OCI-LY7 (cell line): ENCODE data around the gene CDKN1A. TPM values are rescaled to one million over a fixed set of nuclear protein-coding genes. Genes with fewer than 3 reads are reported as not detected.

ENCODE experiments used
- BruUV-seq: library from RNA; stranded (reverse); fragments of 400-500 nt; replicated peaks from 2 replicates; lab custom pipeline; 2021; lab: Mats Ljungman, UMichigan
- CTCF ChIA-PET: fragments of 300-600 bp; sonication (Branson Sonifier 250); formaldehyde crosslinking; loops from one replicate; lab custom pipeline; 2022; ENCODE audit warnings: antibody characterized with exemption; ENCODE audit not compliant: unreplicated experiment; lab: Charles Lee
- POLR2A ChIA-PET: fragments of 300-600 bp; sonication (Branson Sonifier 250); formaldehyde crosslinking; loops from one replicate; lab custom pipeline; 2022; ENCODE audit warnings: antibody characterized with exemption; lab: Charles Lee
- DNase-seq: peaks from one replicate; pipeline ENCODE4 v3.0.0-alpha.2; 2015; ENCODE audit warnings: low spot score
- H2AFZ ChIP-seq: fragments of 200-600 bp; sonication (generic), shearing (Covaris generic); 2 replicates; pipeline ENCODE4 v1.6.1; 2014; ENCODE audit warnings: mild to moderate bottlenecking, antibody characterized with exemption, low read length, moderate library complexity
- H3K27ac ChIP-seq: fragments of 200-600 bp; sonication (generic); 2 replicates; pipeline ENCODE4 v1.5.1; 2014; ENCODE audit warnings: mixed run types, low read depth, mild to moderate bottlenecking, moderate library complexity, low read length, inconsistent platforms; ENCODE audit not compliant: poor library complexity, severe bottlenecking
- H3K36me3 ChIP-seq: fragments of 200-600 bp; sonication (generic); 2 replicates; pipeline ENCODE4 v1.6.1; 2014; ENCODE audit warnings: mild to moderate bottlenecking, antibody characterized with exemption, low read length, moderate library complexity, mixed read lengths; ENCODE audit not compliant: insufficient read depth
- H3K4me1 ChIP-seq: fragments of 200-600 bp; sonication (generic); 2 replicates; pipeline ENCODE4 v1.5.1; 2014; ENCODE audit warnings: mild to moderate bottlenecking, low read length; ENCODE audit not compliant: insufficient read depth, poor library complexity, severe bottlenecking
- H3K4me2 ChIP-seq: fragments of 200-600 bp; sonication (generic); 2 replicates; pipeline ENCODE4 v1.6.1; 2014; ENCODE audit warnings: mild to moderate bottlenecking, low read length
- H3K4me3 ChIP-seq: fragments of 200-600 bp; sonication (generic); 2 replicates; pipeline ENCODE4 v1.5.1; 2014; ENCODE audit warnings: mild to moderate bottlenecking, low read depth, low read length; ENCODE audit not compliant: poor library complexity, severe bottlenecking
- H3K79me2 ChIP-seq: fragments of 200-600 bp; sonication (generic); 2 replicates; pipeline ENCODE4 v1.6.1; 2016; ENCODE audit warnings: low read depth, mild to moderate bottlenecking, low read length, moderate library complexity, mixed read lengths; ENCODE audit not compliant: insufficient read depth
- H3K9me2 ChIP-seq: fragments of 200-600 bp; sonication (generic); 2 replicates; pipeline ENCODE4 v1.6.1; 2016; ENCODE audit warnings: mild to moderate bottlenecking, low read length, mixed read lengths; ENCODE audit not compliant: insufficient read depth
- H3K9me3 ChIP-seq: fragments of 200-600 bp; sonication (generic); 2 replicates; pipeline ENCODE4 v1.6.1; 2014; ENCODE audit warnings: mild to moderate bottlenecking, mixed run types, low read length, mixed read lengths
- H4K20me1 ChIP-seq: fragments of 200-600 bp; sonication (generic); 2 replicates; pipeline ENCODE4 v1.6.1; 2014; ENCODE audit warnings: mild to moderate bottlenecking, antibody characterized with exemption, low read length, moderate library complexity, mixed read lengths; ENCODE audit not compliant: insufficient read depth
- EZH2phosphoT487 ChIP-seq: fragments of 200-600 bp; sonication (generic); IDR thresholded peaks from 2 replicates; pipeline ENCODE4 v1.6.1; 2018; ENCODE audit warnings: low read depth, borderline replicate concordance, mild to moderate bottlenecking, mixed run types, antibody characterized with exemption, low read length, moderate library complexity, mixed read lengths
- intact Hi-C: fragments of 100-400 bp; cut with micrococcal nuclease; formaldehyde crosslinking; loops from one replicate; pipeline ENCODE4 v1.10.0; 2022; ENCODE audit not compliant: unreplicated experiment
- total RNA-seq, 2 experiments: library from RNA; depleted of rRNA in 1 of 2; stranded (reverse); fragments of >200 nt in 1 of 2; shearing (Covaris generic) in 1 of 2; gene quantifications; 2 replicates each; pipeline ENCODE4 v1.2.3, GENCODE V29; 2014 to 2022
- TF ChIP-seq, protein P1 (sequence below): fragments of 200-600 bp; sonication (generic); conservative IDR thresholded peaks from 2 replicates; pipeline ENCODE4 v1.5.1; 2014; ENCODE audit warnings: mild to moderate bottlenecking, antibody characterized with exemption, low read length, moderate library complexity, mixed read lengths

The CDKN1A gene
- total RNA-seq, 2 experiments from 2014 or later, result 0.13 to 1.3 TPM

DNA sequence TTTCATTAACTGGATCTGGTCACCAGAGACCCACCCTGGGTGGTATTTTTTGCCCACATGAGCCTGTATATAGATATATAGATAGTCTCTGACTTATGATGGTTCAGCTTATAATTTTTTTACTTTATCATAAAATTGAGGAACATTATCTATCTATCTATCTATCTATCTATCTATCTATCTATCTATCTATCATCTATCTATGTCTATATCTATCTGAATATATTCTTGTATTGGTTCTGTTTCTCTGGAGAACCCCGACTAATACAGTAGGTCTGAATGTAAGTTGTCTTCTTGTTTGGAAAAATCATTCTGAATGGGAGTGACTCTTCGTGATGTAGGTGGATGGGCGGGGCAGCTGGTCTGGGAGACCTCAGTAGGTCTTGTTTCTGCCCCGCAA, 13.3 kb upstream of the CDKN1A start:
- peaks cover 78% of the 10 kb centered on the region for H3K4me1 ChIP-seq
- TF ChIP-seq, protein P1, sequence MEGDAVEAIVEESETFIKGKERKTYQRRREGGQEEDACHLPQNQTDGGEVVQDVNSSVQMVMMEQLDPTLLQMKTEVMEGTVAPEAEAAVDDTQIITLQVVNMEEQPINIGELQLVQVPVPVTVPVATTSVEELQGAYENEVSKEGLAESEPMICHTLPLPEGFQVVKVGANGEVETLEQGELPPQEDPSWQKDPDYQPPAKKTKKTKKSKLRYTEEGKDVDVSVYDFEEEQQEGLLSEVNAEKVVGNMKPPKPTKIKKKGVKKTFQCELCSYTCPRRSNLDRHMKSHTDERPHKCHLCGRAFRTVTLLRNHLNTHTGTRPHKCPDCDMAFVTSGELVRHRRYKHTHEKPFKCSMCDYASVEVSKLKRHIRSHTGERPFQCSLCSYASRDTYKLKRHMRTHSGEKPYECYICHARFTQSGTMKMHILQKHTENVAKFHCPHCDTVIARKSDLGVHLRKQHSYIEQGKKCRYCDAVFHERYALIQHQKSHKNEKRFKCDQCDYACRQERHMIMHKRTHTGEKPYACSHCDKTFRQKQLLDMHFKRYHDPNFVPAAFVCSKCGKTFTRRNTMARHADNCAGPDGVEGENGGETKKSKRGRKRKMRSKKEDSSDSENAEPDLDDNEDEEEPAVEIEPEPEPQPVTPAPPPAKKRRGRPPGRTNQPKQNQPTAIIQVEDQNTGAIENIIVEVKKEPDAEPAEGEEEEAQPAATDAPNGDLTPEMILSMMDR, result no peak
- no peak for TF ChIP-seq EZH2phosphoT487
- peak overlapping the region; percentile 26 for H3K4me3 ChIP-seq
- no peaks in the 10 kb centered on the region for H3K9me2 ChIP-seq
- no peak for DNase-seq
- intact Hi-C loops, result no loop called here
- no peaks in the 10 kb centered on the region for H3K79me2 ChIP-seq
- ChIA-PET CTCF (no interaction called here), POLR2A (interaction anchor here (0.6 to 6.1 kb wide), 4 partner anchors 12 to 53 kb away, joined by 3 to 55 read pairs (median 3); no protein-coding TSS in a partner anchor)
- no peak overlapping the region for H2AFZ ChIP-seq
- peak overlapping the region; percentile 79 for H3K4me2 ChIP-seq
- no peaks in the 10 kb centered on the region; the same call in 1 of the 2 replicates for H4K20me1 ChIP-seq
- peak overlapping the region; percentile 41 for H3K27ac ChIP-seq
- BruUV-seq, result no TSS peak
- H3K9me3 ChIP-seq, result no peaks in the 10 kb centered on the region
- no peaks in the 10 kb centered on the region for H3K36me3 ChIP-seq

DNA sequence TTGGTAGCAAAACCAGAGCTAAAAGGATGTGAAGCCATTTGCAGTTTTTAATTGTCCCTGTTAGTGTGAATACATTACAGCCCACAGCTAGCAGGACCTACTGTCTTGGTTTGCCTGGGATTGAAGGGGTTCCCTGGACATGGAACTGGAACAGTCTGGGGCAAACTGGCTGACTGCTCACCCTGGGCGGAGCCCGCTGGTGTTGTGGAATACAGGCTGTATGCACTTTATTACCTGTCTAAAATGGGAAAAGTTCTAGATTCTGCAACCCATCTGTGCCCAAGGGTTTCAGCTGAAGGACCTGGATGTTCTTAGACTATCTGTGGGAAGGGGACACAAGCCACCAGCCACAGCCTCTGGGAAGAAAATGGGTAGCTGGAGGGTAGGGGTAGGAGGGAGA, 12.2 kb upstream of the CDKN1A start:
- Histone ChIP-seq H3K4me1 (peaks cover 72% of the 10 kb centered on the region), H3K4me2 (peak overlapping the region; percentile 79), H3K79me2 (no peaks in the 10 kb centered on the region), H4K20me1 (no peaks in the 10 kb centered on the region; the same call in 1 of the 2 replicates), H2AFZ (no peak overlapping the region), H3K9me3 (no peaks in the 10 kb centered on the region), H3K4me3 (no peak overlapping the region), H3K36me3 (no peaks in the 10 kb centered on the region), H3K9me2 (no peaks in the 10 kb centered on the region), H3K27ac (no peak overlapping the region)
- no peak for DNase-seq
- intact Hi-C loops, result no loop called here
- TF ChIP-seq, protein P1, result no peak
- no peak for TF ChIP-seq EZH2phosphoT487
- ChIA-PET POLR2A (interaction anchor here (0.6 to 6.1 kb wide), 7 partner anchors 9 to 1909 kb away, joined by 3 to 55 read pairs (median 7); no protein-coding TSS in a partner anchor), CTCF (interaction anchor here (0.7 to 1.4 kb wide), 4 partner anchors 15 to 93 kb away, joined by 3 to 5 read pairs (median 4); no protein-coding TSS in a partner anchor)
- BruUV-seq, result no TSS peak
